Measurements from ENCODE around the gene CREBBP.

The CREBBP gene

DNA sequence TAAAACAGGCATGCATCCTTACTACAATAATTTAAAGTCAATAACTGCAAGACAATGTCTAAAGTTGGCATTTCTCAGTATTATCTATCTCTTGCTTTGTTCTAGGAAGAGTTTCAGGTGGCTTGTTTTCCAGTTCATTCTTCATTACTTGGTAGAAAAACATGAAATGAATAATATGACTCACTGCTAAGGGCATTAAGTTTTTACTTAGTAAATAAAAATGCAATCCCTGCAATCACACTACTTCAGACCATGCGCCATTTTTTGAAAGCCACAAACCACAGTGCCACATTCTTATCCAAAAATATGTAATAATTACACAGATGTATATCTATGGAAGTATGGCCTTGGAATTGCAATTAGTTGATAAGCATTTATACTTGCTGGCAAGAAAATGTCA is 55.4 kb downstream of the CREBBP start:
- no peak for DNase-seq (ENCODE audit: low read depth in 2 of 3, low spot score in 2 of 3)

DNA sequence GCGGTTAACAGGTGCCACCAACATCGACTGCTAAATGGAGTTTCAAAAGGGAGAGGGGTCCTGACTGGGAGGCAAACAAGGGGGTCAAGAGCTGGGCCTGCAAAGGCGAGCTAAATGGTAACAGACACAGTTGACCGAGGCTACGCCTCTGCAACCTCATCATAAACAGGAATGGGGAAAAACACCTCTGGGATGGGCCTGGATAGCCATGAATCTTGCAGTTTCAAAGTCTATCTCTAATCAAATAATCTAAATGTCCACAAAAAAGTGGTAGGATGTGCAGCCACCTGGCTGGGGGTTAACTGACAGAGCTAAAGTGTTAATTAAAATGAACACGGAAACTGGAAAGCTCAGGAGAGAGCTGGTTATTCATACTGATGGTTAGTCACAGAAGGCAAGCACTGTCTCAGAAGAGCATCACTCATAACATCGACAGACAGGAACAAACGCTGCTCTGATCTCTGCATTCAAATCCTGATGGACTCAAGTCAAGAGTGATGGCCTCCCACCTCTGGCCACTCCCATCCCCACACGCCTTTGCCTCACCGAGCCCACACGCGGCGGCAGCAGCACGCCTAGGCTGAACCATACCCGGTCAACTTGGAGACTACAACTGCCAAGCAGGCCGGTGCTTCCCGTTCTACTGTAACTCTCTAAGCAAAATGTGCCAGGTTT is 56.3 kb downstream of the CREBBP start:
- no peak for DNase-seq (ENCODE audit: low read depth in 2 of 3, low spot score in 2 of 3)

DNA sequence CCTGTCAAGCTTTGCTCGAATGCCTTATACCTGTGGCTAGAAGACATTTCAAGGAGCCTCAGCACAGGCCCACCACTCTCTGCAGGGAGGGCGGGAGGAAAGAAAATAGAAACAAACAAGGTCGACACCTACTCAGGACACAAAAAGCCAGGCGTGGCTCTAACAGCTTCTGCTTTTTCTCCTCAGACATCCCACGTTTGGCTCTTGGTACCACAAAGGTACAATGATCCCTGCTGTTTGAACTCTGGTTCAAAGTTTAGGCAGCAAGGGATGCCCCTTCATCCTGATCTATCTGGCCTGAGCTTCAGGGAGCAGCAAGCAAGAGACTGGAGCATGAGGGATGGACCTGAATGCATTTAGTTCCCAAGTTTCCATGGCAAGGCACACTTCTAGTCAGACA is 57.1 kb downstream of the CREBBP start:
- no peak for DNase-seq (ENCODE audit: low read depth in 2 of 3, low spot score in 2 of 3)

DNA sequence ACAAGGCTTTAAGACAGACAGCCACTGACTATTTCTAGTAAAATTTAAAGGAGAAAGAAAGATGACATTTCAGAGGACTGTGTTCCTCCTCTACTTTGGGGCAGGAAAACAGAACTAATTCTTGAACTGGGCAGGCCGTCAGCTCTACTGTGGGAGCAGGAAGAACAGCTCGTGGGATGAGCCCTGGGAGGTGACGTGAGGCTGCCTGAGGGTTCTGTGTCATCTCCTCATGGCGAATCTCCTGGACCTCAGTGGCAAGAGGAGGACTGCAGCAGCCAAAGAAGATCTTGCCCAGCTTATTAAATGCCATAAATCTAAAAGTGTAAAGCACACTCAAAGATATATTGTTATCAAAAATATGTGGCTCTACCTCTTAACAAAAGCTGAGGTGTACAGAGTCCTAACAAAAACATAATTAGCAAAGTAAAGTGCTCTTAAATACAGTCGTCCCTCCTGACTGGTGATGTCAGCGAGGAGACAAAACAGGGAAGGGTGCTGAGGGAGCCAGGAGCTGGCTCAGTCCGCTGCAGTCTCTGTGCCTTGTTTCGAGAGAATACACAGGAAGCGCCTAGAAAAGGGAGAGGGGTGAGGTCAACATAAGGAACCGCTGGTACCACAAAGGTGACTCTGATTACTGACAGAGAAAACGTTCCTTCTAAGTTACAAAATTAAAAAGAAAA is 58.0 kb downstream of the CREBBP start:
- DNase-seq (ENCODE audit: low read depth in 2 of 3, low spot score in 2 of 3) = no peak

DNA sequence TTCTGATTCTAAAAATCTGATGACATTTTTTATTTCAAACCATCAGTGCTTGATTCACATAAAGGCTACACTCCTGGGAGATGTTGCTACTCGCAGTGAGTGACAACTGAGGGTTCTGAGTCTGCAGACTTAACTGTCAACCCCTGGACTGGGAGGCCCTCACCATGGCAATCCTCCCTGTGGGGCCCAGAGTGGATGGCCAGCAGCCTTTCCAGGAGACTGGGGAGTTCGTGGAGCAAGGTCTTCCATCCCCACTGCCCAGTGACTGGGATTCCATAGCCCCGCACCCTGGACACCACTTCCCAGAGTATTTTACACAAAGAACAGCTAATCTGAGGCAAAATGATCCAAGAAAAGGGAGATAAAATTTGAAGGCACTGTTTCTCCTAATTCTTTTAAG is 59.3 kb downstream of the CREBBP start:
- no peak for DNase-seq (ENCODE audit: low read depth in 2 of 3, low spot score in 2 of 3)

DNA sequence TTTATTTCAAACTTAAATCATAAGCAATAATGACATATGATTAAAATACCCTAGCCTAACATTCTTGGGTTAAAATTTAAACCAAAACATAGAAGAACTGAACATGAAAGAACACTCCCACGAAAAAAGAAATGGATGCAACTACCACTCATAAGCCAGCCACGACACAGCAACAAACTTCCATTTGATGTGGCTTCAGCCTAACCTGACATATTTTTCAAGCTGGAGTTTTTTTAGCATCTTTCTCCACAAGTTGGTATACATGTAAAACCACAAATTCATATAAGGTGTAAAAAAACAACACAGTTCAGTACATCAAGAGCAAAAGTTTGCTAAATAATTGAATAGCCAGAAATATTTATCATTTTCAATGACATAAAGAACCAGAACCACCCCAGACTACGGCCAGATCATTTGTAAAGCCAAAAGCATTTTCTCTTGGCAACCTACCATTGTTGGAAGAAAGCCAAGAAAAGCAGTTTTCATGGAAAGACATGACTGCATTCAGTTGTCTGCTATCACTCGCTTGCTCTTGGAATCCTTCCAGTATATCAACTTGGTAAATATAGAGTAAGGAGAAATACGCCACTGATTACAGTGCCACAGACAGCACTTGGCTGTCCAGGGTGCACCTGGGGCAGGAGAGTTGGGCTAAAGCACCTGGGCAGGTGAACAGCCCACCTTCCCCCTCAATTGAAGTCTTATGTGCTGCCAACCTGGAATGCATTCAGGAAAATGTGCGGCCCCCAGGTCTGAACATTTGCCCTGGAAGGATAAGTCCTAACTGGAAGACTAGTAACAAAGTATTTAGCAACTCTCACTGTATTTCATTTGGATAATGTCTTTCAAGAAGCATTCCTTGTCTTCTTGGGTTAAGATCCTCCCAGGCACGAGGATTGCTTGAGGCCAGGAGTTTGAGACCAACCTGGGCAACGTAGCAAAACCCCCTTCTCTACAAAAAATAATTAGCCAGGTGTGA is 60.5 kb downstream of the CREBBP start:
- no peak for DNase-seq (ENCODE audit: low read depth in 2 of 3, low spot score in 2 of 3)

DNA sequence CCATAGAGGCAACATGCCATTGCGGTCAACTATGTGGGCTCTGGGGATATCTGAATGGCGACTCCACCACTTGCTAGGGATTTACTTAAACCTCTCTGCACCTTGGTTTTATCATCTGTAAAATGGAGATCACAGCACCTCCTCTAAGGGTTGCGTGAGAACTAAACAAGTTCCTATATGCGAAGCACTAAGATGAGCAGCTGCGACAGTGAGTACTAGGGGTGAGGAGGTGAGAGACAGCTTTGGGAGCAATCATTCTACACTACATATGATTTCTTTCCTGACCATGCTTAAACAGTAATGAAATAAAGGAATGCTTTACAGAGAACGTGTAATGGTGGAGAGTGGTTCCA is 61.4 kb downstream of the CREBBP start:
- DNase-seq (ENCODE audit: low read depth in 2 of 3, low spot score in 2 of 3) = no peak

DNA sequence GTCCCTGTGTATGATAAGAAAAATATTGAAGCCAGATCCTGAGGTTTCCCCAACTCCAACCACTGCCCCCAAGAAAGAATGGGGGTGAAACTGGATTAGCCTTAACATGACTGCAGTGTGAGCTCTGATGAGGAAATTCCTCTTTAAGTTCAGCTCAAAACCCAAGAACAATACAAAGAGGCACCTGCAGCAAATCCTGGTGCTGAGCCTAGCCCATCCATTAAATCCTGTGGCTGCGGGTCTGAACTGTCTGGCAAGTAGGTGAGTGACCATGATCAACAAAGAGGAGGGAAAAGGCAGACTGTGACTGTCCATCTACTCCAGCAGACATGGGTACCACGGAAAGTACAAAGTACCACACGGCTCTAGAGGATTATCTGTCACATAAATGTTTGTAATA is 64.2 kb downstream of the CREBBP start:
- no peak for DNase-seq (ENCODE audit: low read depth in 2 of 3, low spot score in 2 of 3)

DNA sequence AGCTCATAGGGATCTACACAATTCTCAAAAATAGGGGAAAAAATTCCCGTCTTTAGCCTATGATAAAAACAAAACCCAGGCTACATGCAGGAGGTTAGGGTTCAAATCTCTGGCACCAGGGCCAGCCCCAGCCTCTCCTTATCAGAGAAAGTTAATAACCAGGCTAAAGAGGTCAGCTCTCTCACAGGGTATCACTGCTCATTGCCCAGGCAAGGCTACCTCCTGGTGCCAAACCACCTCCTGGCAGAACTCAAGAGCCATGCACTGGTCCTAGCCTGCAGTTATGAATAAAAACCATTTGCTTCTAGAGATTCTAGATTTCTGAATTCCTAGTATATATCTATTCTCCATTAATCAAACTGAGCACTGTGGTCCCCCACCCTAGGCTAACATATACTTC is 65.8 kb downstream of the CREBBP start:
- DNase-seq (ENCODE audit: low read depth in 2 of 3, low spot score in 2 of 3) = no peak

DNA sequence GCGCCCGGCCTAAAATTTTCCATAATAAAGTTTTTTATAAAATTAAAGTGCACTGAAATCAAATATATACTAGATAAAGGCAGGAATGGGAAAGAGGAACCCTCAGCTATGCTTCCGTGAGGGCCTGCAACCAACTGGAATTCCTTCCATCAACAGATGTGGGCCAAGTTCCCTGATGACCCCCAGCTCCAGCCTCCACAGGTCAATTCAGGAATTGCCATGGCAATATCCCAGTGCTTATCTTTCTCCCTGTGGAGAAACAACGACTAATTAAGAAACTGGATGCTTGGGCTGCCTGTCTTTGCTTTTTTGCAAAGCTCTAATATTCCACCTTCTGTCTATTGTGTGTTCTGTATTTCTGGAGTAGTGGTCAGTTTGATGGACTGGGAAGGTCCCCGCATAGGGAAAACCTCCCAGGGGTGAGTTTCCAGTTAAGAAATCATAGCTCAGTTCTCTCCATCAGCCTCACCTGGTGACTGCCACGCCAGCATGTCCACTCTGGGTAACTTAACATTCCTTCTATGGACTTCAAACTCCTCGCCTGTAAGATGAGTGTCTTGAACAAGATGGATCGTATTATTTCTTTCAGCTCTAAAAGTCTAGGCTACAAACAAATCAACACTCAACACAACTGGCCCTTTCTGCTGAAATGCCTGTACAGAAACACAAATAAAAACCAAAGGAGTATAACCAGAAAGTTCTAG is 67.9 kb downstream of the CREBBP start:
- no peak for DNase-seq (ENCODE audit: low read depth in 2 of 3, low spot score in 2 of 3)

DNA sequence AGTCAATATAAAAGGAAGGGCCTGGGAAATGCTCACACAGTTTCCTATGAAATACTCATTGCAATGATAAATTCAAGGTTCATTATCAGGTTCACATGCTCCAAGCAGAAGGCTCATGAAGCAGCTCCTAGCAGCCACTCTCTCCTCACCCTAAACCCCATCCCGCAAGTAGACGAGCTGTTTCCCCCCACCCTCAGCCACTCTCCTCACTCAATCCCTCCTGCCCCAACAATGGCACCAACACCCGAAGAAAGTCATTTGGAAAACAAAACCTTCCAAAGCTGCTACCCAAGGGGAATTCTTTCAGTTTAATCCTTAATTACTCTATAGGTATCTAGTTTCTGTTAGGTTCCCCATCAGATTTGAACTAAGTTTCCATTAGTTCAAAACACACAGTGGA is 69.7 kb downstream of the CREBBP start:
- no peak for DNase-seq (ENCODE audit: low read depth in 2 of 3, low spot score in 2 of 3)

DNA sequence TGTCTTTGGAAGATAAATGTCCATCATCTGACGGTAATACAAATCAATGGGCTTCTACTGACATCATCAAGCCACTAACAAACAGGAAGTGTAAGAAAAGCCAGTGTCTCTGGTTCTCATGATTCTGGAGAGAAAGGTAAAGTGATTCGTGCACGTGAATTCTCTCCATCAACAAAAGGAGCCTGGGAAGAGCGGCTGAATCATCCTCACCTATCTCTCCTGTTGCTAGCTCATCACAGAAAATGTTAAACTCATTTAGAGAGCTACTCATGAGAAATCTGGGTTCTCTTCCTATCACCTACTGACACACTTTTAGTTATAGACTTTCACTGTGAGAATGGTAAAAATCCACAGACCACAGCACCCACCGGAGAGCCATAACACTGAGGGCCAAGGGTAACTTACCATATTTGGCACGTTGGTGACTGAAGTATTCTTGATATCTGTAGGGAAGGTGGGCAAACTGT is 70.3 kb downstream of the CREBBP start:
- no peak for DNase-seq (ENCODE audit: low read depth in 2 of 3, low spot score in 2 of 3)

DNA sequence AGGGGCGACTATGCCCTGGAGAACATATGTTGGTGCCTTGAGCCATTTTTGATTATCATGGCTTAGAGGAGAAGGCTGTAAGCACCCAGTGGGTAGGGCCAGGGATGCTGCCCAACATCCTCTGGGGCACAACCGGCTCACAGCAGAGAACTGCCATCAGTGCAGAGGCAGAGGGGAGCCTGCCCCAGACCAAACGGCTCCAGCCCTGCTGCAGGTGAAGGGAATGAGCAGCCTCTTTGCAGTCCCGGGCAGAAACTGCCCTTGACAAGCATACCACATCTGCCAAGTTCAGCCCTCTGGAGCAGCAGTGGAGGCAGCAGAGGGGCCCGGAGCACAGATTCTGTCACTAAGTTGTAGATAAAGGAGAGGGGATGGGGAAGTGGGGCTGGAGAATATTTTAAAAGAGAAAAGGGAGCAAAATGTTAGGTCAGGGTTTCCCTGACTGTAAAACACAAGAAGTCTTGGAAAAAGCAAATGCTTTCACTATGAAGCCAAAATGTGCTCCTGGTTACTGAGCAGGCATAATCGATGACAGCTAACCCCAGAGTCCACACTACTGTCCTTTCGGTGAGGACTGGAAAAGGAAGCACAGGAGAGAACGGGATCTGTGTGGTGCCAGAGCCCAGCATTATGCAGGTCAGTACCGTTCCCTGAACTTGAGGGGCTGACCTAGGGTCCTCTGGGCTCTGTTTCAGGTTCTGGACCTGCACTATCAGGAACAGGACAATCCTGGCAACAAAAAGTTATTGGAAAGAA is 72.0 kb downstream of the CREBBP start:
- no peak for DNase-seq (ENCODE audit: low read depth in 2 of 3, low spot score in 2 of 3)

DNA sequence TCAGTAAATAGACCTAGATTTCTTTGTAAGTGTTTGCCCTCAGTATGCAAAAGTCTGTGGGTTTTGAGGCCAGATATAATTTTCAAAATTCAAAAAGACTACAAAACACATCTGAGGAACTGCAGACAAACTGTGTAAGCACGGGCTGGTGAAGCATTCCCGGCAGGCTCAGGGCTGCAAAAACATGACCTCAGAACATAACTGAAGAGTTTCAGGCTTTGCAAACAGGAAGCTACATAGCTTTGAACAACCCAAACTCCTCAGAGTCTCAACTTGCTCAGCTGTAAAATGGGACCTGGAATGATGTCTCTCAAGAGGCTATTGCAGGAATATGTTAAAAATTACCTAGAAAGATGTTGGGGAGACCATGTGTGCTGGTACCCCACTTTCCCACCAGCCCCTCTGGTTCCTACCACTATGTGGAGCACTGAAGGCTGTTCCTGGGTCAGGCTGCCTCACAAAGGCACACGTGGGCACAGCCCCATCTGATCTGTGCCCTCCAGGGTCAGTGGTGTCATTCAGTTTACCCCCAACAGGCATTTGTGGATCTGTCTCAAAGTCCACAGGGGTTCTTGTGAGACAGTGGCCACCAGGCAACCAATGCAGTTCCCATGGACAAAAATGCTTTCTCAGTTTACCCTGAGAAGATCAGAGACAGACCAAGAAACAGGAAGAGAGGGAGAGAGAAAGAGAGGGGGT is 72.9 kb downstream of the CREBBP start:
- DNase-seq (ENCODE audit: low read depth in 2 of 3, low spot score in 2 of 3) = no peak

DNA sequence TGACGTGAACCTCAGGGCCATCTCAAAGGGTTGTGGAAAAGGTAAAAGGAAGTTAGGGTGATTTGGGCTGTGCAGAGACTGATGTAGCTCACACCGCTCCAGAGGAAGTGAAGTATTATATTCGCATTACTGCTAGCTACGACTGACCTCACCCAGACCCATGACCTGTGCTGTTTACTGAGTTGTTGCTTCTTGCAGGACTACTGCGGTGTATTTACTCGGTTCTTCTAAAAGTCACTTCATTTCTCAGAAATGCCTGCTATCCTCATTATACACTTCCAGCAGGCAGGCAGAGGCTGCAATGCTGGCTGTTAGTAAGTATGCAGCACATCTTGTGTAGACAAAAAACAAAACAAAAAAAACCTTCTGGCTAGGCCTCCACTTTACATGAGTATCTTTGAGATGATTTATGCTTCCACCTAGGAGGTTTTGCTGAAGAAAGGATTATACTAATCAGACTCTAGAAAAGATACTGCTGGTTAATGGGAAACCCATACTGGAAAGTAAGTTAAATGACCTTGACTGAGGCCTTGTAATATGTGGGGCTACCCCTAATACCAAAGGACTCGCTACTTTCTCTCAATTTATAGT is 76.0 kb downstream of the CREBBP start:
- DNase-seq (ENCODE audit: low read depth in 2 of 3, low spot score in 2 of 3) = no peak

DNA sequence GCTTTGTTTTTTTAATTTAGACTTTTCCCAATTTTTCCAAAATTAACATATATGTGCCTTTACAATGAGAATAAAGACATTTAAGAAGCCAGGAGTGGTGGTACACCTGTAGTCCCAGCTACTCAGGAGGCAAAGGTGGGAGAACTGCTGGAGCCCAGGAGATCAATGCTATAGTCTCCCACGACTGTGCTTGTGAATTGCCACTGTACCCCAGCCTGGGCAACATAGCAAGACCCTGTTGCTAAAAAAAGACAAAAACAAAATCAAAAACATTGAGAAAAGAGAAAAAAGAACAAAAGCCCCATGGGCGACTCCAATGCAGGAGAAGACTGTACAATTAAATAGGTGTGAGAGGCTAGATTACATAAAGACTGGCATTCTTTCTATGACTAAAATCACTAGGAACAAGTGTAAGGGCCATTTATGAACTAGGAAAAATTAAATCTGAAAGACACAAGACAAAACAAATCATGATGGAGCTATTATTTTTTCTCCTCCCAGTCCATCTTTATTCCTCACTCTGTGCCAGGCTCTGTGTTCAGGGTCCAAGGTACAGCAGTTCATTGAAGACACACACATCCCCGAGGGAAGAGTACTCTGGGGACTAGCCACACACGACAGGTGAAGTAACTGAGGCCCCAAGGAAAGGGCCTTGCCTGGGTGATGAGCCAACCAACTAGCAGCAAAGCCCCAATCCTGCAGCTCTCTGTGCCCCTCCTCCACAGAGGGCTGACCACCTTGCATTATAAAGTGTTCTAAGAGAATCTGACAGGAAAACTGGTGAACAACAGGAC is 79.8 kb downstream of the CREBBP start:
- no peak for DNase-seq (ENCODE audit: low read depth in 2 of 3, low spot score in 2 of 3)

DNA sequence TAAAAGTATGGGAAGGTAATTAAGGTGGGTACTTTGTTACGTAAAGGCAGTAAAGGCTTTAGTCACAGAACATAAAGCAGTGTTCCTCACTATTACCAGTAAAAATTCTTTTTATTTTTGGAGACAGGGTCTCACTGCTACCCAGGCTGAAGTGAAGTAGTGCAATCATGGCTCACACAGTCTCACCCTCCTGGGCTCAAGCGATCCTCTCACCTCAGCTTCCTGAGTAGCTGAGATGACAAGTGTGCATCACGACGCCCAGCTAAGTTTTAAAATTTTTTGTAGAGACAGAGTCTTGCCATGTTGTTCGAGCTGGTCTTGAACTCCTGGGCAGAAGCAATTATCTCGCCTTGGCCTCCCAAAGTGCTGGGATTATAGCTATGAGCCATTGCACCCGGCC is 80.5 kb downstream of the CREBBP start:
- no peak for DNase-seq (ENCODE audit: low read depth in 2 of 3, low spot score in 2 of 3)

DNA sequence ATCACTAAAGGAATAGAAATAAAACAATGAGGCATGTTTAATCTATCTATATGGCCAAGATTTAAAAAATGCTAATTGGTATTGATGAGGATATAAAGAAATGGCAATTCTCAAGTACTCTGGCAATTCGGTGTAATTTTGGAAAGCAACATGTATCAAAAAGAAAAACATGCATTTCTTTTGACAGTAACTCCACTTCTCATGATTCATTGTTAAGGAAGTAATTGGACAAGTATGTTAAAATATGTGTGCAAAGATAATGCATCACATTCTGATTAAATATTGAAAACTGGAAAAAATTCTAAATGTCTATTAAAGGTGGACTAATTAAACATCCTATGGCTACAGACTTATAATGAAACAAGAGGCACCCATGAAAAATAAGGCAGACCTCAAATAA is 81.2 kb downstream of the CREBBP start:
- DNase-seq (ENCODE audit: low read depth in 2 of 3, low spot score in 2 of 3) = no peak

DNA sequence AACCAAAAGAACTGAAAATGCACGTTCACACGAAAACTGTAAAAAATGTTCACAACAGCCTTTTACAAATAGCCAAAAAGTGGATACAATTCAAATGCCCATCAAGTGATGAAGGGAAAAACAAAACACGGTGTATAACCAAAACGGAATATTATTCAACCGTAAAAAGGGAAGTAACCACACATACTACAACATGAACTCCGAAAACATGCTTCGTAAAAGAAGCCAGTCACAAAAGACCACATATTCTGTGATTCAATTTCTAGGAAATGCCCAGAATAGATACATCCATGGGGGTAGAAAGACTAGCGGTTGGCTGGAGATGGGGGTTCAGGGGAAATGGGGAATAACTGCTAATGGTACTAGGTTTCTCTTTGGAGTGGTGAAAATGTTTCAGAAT is 81.7 kb downstream of the CREBBP start:
- DNase-seq (ENCODE audit: low read depth in 2 of 3, low spot score in 2 of 3) = no peak

Measured in activated CD8-positive, alpha-beta memory T cell treated with anti-CD3 and anti-CD28 coated beads for 48 hours (primary cell).